Adipocyte (in vitro differentiated cells): ENCODE results near the gene SDR42E1.

Experiments used
- DNase-seq: peaks from one replicate; pipeline ENCODE4 v3.0.0-alpha.2; 2015; ENCODE audit warnings: low read depth
- H3K27me3 ChIP-seq: replicated peaks from 2 replicates; pipeline ENCODE4 v1.7.0; 2013; ENCODE audit warnings: mild to moderate bottlenecking, low read length, moderate library complexity; ENCODE audit not compliant: control insufficient read depth, insufficient read depth
- H3K36me3 ChIP-seq: 2 replicates; pipeline ENCODE4 v1.7.0; 2013; ENCODE audit warnings: low read length, mild to moderate bottlenecking, moderate library complexity; ENCODE audit not compliant: control insufficient read depth, insufficient read depth, severe bottlenecking
- H3K4me1 ChIP-seq: 2 replicates; pipeline ENCODE4 v1.7.0; 2013; ENCODE audit warnings: mild to moderate bottlenecking, low read length, moderate library complexity; ENCODE audit not compliant: control insufficient read depth, insufficient read depth
- H3K4me3 ChIP-seq: 2 replicates; pipeline ENCODE4 v1.7.0; 2013; ENCODE audit warnings: mild to moderate bottlenecking, low read length, moderate library complexity
- H3K9ac ChIP-seq: 2 replicates; pipeline ENCODE4 v1.7.0; 2013; ENCODE audit warnings: mild to moderate bottlenecking, low read length, moderate library complexity
- H3K9me3 ChIP-seq: 2 replicates; pipeline ENCODE4 v1.7.0; 2013; ENCODE audit warnings: mild to moderate bottlenecking, low read length, moderate library complexity; ENCODE audit not compliant: control insufficient read depth

The SDR42E1 gene

DNA sequence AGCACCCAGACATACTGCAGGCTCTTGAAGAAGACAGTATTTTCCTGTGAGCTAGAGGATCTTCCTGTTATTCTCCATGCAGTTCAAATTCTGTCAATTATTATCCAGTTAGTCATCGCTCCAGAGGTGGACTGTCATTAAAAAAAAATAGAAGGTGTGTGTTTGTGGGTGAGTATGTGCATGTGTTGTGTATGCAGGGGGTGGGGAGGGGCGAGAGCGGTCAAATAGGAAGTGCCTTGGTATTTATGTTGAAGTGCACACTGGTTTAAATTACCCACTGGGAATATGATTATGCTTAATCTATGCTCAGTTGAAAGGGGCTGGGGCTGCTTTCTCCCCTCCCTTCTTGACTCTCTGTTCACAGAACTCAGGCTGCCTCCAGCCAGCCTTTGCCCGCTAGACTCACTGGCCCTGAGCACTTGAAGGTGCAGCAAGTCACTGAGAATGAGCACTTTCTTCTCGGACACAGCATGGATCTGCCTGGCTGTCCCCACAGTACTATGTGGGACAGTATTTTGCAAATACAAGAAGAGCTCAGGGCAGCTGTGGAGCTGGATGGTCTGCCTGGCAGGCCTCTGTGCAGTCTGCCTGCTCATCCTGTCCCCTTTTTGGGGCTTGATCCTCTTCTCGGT lies 23.8 kb upstream of the SDR42E1 start, which contains the start of gene HSD17B2:
Gene HSD17B2, plus strand, starts transcription at position 273 of the 632 bp plus-strand sequence. Its CDS starts 172 bp downstream, at position 445.
- peak; percentile 10 for DNase-seq
- Histone ChIP-seq H3K9me3 (no peaks in the 10 kb centered on the region), H3K4me3 (no peak within 1 kb of the TSS), H3K36me3 (no peaks in the 10 kb centered on the region), H3K4me1 (peaks cover 4% of the 10 kb centered on the region), H3K9ac (no peak within 1 kb of the TSS), H3K27me3 (peaks cover 22% of the 10 kb centered on the region)

DNA sequence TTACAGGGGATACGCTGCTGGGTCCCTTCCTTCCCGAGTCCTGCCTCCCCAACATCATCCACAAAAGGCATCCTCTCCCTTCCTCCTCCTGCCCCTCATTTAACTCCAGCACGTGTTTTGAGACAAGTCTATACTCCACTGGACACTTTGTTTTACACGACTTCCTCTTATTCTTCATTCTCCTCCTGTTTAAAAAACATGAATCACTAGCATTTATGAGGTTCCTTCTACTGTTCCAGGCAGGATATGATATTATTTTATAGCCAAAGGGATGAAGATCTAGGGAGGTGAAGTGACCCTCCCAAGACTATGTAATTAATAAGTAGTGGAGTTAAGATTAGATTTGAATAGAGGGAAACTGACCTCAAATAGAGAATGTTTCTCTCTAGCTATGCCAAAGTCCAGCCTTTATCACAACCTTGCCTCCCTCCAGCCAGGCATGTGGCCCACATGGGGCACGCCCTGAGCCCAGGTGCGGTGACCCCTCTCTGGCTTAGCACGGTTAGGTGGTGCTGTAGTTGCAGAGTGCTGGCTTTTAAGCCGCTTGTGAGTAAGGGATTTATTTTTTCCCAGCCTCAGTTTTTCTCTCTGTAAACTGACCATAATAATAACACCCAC lies 22.5 kb upstream of the SDR42E1 start:
- Histone ChIP-seq H3K27me3 (peaks cover 11% of the 10 kb centered on the region), H3K36me3 (no peaks in the 10 kb centered on the region), H3K4me3 (no peak overlapping the region), H3K4me1 (peaks cover 4% of the 10 kb centered on the region), H3K9ac (no peak overlapping the region), H3K9me3 (no peaks in the 10 kb centered on the region)
- no peak for DNase-seq

DNA sequence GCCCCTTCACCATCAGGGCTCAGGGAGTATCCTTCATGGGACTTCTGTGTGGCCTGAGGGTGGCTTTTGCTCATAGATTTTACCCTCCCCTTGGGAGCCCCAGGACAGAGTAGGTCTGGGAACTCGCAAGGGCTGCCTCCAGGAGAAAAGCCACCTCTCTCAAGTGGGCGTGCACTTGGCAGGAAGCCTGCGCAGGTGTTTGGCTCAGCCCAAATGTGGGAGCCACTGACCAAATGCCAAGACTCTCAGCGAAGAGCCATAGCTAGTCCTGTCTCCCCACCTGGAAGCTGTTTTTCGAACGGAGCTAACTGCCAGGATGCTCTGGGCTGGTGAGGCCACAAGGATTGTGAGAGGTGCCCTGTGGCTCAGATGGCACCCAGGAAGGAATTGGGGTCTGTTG lies 21.7 kb upstream of the SDR42E1 start:
- Histone ChIP-seq H3K4me3 (no peak overlapping the region), H3K9me3 (no peaks in the 10 kb centered on the region), H3K9ac (no peak overlapping the region), H3K36me3 (no peaks in the 10 kb centered on the region), H3K4me1 (peaks cover 4% of the 10 kb centered on the region), H3K27me3 (peaks cover 7% of the 10 kb centered on the region)
- no peak for DNase-seq

DNA sequence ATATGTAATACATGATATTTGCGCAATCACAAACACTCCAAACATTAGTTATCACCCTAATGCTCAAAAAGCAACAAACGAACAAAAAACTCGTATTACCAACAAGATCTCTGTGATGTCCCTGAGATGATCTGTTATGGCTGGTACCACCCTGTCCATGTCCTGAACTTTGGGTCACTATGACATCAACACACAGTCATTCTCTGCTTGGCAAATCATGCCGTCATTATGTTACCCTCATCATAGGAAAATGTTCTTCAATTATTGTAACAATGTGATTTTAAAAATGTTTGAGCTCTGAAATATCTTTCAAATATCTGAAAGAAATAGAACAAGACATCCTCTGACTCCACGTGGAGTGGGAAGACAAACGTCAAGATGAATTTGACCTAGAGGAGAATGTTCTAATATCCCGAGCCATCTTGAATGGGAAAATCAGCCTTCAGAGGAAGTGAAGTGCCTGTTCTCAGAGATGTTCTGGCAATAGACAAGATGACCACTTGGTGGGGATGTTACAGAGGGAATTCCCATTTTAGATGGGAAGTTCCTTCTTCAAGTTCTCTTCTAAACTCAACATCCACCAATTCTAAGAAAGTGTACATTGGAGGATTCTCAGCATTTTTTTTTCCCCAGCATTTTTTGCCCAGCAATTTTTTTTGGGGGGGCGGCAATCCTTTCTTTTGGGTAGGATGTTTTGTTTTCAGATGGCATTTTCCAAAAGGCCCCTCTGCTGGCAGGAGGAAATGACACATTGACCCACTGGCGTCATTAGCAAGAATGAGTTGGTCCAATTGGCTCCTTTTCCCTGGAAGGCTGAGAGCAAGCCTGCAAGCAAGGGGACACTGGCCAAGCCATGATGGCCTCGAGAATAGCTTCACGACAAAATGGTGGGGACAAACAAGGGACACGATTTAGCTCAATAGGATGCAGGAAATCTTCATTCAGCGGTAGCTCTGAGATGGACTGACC lies 20.1 kb upstream of the SDR42E1 start:
- H3K4me3 ChIP-seq: no peak overlapping the region
- DNase-seq: peak; percentile 87

DNA sequence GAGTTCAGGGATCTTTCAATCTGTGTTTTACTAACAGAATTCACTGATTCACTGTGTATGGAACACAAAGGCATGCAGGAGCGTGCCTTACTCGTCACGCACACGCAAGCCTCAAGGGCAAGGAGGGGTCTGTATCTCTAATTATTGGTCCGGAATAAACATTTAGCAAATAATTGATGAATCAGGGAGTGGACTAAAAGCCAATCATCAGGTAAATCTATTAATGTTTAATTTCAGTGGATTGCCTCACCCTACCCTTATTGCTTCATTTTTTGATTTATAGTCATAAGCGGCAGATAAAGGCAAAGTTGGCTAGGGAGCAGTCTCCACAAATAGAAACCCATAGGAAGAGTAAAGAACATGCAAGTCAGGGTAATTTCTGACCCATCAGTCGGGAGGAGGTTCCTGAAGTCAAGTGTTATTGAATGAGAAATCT lies 16.4 kb upstream of the SDR42E1 start:
- H3K27me3 ChIP-seq: peaks cover 14% of the 10 kb centered on the region
- peaks cover 2% of the 10 kb centered on the region for H3K9me3 ChIP-seq
- no peak overlapping the region for H3K4me3 ChIP-seq
- H3K4me1 ChIP-seq: no peaks in the 10 kb centered on the region
- no peaks in the 10 kb centered on the region for H3K36me3 ChIP-seq
- no peak overlapping the region for H3K9ac ChIP-seq
- no peak for DNase-seq

More for the DNA sequence above, 20.1 kb upstream of the SDR42E1 start:
- Histone ChIP-seq H3K27me3 (peaks cover 7% of the 10 kb centered on the region), H3K9me3 (no peaks in the 10 kb centered on the region), H3K9ac (no peak overlapping the region), H3K4me1 (peaks cover 4% of the 10 kb centered on the region), H3K36me3 (no peaks in the 10 kb centered on the region)

DNA sequence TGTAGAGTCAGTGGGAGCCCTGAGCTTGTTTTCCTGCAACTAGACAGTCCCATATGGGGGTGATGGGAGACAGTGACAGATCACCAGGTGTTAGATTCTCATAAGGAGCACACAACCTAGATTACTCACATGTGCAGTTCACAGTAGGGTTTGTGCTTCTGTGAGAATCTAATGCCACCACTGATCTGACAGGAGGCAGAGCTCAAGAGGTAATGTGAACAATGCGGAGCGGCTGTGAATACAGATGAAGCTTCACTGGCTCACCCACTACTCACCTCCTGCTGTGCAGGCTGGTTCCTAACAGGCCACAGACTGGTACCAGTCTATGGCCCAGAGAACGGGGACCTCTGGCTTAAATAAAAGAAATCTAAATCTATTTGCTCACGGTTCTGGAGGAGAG lies 13.6 kb upstream of the SDR42E1 start:
- Histone ChIP-seq H3K27me3 (peaks cover 14% of the 10 kb centered on the region), H3K36me3 (no peaks in the 10 kb centered on the region), H3K9ac (no peak overlapping the region), H3K4me3 (no peak overlapping the region), H3K4me1 (no peaks in the 10 kb centered on the region), H3K9me3 (peaks cover 2% of the 10 kb centered on the region)
- no peak for DNase-seq

DNA sequence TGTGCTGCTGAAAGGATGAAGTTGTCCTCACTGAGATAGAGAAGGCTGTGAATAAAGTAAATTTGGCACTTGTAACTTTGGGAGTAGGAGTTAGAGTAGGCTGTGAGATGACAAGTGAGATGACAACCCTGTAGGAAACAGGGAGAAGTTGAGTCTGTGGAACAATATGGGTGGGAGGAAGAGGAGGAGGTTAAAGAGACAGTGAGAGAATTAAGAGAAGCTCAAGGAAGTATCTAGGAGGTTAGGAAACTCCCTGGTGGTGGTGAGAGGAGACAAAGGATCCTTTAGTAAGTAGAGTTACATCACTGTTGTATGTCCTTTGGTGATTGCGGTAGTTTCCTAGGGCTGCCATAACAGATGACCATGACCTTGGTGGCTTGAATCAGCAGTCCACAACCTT lies 13.0 kb upstream of the SDR42E1 start:
- Histone ChIP-seq H3K27me3 (peaks cover 14% of the 10 kb centered on the region), H3K4me1 (no peaks in the 10 kb centered on the region), H3K9me3 (peaks cover 2% of the 10 kb centered on the region), H3K36me3 (no peaks in the 10 kb centered on the region), H3K4me3 (no peak overlapping the region), H3K9ac (no peak overlapping the region)
- DNase-seq: no peak

DNA sequence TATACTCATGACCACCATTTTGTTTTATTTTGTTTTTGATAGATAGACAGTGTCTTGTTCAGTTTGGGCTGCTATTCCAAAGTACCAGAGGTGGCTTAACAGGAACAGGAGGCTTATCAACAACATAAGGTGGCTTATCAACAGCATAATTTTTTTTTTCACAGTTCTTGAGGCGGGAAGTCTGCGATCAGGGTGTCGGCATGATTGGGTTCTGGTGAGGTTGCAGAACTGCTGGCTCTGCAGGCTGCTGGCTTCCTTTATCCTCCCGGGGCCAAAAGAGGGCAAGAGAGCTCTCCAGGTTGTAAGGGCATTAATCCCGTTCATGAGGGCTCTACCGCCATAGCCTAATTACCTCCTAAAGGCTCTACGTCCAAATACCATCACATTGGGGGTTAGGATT lies 11.9 kb upstream of the SDR42E1 start:
- Histone ChIP-seq H3K9ac (no peak overlapping the region), H3K9me3 (peaks cover 2% of the 10 kb centered on the region), H3K4me1 (no peaks in the 10 kb centered on the region), H3K4me3 (no peak overlapping the region), H3K36me3 (no peaks in the 10 kb centered on the region), H3K27me3 (peaks cover 14% of the 10 kb centered on the region)
- no peak for DNase-seq

DNA sequence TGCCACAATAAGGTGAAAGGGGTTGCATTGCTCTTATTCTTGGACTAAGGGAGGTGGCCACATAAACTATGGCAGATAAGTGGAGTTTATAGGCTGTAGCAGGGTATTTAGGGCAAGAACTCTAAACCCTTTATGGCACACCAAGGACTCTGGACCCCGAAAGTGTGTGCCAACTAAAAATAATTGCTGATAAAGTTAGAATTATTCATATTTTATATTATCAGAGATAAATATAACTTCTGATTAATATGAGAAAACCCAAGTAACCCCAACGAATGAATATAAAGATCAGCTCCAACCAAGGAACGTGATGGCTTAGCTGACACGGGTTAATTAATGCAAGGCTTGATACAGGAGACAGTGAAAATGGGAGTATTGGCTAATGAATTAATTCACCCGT lies 8.8 kb upstream of the SDR42E1 start:
- Histone ChIP-seq H3K9ac (no peak overlapping the region), H3K4me3 (no peak overlapping the region), H3K9me3 (peaks cover 7% of the 10 kb centered on the region), H3K36me3 (no peaks in the 10 kb centered on the region), H3K4me1 (peaks cover 15% of the 10 kb centered on the region), H3K27me3 (peaks cover 8% of the 10 kb centered on the region)
- no peak for DNase-seq

DNA sequence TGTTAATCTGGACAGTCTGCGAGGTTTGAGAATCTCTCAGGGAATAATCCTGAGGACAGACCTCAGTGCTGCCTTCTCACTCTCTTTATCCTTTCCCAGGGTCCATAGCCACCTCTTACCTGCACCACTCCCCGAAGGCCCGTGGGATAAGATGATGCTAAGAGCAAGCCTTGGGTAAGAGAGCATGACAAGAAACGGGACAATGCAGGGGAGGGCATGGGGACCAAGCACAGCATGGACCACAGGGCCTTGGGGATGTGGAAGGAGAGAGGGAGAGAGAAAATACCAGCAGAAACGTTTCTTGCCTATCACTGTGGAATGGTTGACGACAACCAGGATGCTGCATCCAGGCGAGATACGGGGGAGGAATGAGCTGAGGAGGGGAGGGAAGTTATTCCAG lies 8.3 kb upstream of the SDR42E1 start:
- H3K9me3 ChIP-seq: peaks cover 12% of the 10 kb centered on the region
- H3K9ac ChIP-seq: no peak overlapping the region
- H3K4me3 ChIP-seq: no peak overlapping the region
- peaks cover 15% of the 10 kb centered on the region for H3K4me1 ChIP-seq
- peaks cover 8% of the 10 kb centered on the region for H3K27me3 ChIP-seq
- DNase-seq: no peak
- no peaks in the 10 kb centered on the region for H3K36me3 ChIP-seq

DNA sequence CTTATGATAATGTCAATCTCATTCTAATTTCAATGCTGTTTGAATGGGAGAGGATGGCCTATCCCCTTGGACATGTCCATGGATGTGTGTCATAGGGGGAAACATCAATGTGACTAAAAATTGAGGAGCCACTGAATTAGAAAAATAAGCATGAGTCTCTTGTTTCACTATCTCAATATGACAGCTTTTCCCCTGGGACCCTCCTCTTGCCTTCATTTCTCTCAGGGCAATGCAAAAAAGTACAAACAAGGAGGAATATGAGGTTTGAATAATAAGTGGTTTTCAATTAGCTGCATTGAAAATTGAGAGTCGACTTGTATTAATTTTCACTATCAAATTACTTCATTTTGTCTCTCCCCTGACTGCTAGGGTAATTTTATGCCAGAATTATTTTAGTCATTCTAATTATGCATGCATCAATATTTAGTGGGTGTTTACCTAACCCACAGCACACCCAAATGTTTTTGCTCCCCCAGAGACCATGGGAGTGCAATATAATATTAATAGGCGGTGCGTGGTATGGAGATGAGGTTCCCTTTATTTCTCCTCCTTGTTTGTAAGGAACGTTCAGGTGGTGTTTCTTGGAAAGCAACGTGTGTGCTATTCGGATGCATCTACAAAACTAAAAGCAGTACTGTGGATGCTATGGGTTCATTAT lies 6.8 kb upstream of the SDR42E1 start:
- Histone ChIP-seq H3K4me1 (peaks cover 15% of the 10 kb centered on the region), H3K27me3 (peaks cover under 1% of the 10 kb centered on the region), H3K4me3 (no peak overlapping the region), H3K9me3 (peaks cover 10% of the 10 kb centered on the region), H3K36me3 (no peaks in the 10 kb centered on the region), H3K9ac (no peak overlapping the region)
- peak; percentile 16 for DNase-seq
